ENCODE results near the gene CNTROB.

CNTROB gene

DNA sequence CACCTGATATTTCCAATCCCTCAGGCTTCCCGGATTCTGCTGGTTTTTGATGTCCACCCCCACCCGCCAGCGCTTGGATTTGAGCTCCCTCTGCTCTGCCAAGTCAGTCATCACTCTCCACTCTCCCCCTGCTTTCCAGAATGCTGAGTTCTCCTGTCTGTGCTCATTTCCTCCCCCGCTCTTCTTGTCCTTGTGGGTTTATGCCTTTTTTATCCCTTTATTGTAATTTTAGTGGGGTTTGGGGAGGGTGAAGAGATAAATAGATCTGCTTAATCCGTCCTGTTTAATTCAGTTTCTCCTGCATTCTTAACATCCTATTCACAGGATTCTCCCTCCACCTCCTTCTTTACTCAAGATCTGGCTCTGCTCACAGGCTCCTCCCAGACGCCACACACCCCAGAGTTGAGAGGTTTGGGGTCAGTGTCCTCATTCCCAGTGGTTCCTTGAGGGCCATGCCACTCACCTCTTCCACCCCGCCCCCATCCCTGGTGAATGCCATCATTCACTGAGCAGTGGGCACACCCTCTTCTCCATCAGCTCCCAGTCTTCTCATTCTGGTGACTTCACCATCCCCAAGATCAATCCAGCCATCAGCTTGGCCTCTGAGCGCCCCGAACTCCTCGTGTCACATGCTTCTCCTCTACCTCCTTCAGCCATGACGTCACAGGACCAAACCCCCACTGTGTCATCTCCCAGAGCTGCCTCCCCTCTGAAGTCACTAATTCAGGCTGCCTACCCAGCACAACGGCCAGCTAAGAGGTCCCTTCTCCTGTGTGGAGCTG lies 55.3 kb downstream of the CNTROB start:
- DNase-seq, result no peak

DNA sequence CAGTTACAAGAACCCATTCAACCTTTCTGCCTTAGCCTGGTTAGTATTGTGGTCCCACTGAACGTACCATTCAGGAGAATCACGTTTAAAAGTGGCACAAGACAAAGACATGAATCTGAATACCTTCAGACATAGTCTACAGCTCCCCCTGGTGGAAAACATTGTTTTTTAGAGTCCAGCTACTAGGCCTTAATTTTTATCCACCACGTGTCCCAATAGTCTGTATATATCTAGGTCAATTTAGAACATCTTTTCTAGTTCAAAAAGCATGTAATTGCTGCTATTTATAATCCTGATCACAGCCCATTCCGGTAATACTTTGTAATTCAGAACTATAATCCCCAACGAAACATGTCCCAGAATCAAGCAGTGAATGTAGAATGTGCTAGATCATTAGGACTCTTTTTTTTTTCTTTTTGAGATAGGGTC lies 56.8 kb downstream of the CNTROB start:
- peak in 1 of 2 experiments; percentile 73 for DNase-seq

DNA sequence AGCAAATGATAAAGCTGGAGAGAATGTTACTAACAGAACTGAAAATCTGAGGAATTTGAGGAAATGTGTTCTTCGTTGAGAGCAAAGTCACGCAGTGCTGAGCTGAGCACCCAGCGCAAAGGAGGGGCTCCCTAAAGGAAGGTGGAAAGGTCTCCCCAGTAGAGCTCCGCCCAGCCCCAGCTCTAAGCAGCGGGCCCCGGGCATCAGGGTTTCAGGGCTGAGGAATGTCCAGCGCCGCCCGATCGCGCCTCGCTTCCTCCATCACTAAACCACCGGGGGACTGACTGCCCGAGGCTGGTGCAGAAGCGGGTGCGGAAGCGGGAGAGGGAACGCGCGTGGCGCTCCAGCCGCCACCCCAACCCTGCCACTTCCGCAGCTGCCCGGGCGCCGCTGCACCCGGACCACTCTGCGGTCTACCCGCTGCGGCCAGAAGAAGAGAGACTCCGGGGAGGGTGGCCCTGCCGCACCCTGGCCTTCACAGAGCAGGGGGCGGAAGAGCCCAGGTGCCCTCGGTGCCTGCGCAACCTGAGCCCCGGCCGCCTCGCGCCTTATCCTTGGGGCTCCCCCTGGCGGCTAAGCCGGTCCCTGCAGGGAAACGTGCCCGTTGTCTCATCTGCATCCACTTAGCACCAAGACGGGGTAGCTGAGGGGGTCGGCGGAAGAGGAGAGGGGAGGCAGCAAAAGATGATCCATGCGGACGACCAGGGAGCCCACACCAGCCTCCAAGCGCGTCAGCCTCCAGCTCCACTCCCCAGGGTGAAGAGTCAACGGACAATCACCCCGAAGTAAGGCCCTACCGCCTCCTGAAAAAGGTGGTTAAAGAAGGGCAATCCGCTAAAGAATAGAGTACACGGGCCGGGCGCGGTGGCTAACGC lies 58.0 kb downstream of the CNTROB start:
- peak; percentile 40 to 65 for DNase-seq

DNA sequence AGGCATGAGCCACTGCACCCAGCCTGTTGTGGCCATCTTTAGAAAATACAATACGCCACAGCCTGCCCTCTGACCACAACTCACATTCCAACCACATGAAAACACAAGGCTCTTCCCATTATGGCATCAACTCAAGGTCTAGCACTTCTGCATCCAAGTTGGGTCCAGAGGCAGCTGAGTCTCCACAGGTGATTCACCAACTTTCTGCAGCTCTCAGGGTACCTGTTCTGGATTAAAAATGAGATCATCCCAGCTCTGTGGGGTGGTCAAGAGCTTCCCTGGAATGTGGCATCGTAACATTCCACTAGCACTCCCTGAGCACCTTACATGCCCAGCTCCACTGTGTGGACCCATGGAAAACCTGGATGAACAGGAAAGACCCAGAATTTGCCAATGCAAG lies 60.5 kb downstream of the CNTROB start:
- no peak for DNase-seq

DNA sequence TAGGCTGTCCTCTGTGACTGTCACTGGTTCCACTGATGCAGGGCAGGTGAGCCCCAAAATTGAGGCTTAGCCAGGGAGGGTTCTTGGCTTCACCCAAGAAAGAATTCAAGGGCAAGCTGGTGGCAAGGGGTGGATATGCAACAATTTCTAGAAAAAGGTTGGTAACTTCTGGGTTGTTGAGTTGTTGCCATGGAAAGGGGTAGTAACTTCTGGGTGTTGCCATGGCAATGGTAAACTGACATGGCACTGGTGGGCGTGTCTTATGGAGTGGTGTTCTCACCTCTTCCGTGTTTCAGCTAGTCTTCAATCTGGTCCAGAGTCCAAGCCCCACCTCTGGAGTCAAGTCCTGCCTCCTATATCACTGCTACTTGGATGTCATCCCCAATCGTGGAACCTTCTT lies 60.9 kb downstream of the CNTROB start:
- no peak for DNase-seq

DNA sequence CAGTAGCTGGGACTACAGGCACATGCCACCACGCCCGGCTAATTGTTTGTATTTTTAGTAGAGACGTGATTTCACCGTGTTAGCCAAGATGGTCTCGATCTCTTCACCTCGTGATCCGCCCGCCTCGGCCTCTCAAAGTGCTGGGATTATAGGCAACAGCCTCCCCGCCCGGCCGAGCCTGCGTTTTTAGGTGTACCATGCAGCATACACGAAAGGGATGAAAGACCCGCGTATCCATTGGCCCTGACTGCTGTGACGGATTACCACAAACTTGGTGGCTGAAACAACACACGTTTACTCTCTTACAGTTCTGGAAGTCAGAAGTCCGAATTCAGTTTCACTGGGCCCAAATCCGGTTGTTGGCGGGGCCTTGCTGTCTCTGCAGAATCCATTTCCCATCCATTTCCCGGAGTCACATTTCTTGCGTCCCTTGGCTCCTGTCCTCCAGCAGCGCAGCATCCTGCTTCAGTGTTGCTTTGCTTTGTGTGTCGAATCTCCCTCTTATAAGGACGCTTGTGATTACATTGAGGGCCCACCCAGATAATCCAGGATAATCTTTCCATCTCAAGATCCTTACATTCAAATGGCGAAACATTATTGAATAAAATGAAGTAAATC lies 62.1 kb downstream of the CNTROB start:
- no peak for DNase-seq

DNA sequence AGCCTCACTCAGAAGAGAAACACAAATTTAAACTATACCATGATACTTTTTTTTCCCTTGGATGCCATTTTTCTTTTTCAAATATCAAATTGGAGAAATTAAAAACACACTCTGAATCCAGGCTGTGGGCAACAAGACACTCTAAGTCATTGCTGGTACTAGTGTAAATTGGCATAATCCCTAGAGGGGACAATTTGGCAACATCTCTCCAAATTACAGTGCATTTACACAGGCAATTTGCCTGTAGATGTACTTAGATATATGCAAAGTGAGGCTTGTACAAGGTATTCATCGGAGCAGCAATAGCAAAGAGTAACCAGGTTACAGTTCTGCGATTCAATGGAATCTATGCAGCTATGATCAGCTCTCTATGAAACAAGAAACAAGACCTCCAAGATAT lies 63.7 kb downstream of the CNTROB start:
- DNase-seq, result no peak

DNA sequence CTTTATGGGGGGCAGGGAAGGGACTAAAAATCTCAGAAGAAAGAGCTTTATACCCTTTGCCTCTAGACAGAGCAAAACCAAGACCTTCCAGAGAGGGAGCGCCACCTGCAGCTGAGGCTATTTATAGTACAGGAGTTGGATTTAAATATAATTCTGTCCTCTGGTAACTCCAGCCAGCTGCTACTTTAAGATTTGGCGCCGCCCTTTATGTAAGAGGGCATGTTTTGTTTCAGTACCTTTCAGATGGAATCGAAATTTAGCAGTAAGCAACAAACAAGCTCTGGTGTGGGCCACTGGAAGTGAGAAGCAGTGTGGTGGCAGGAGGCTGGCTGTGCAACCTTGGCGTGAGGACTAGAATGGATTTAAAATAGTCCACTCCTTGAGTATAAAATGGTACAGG lies 65.2 kb downstream of the CNTROB start:
- DNase-seq, result peak in 1 of 2 experiments; percentile 58

Data from SW 1271 (cell line).